Gastrocnemius medialis (tissue), 4 donors: Measurements from ENCODE around the gene ST7. TPM values are rescaled to one million over a fixed set of nuclear protein-coding genes. Genes with fewer than 3 reads are reported as not detected.

Experiments
- ATAC-seq, 2 donors: fragments of 150-250 bp; one replicate each; pipeline ENCODE4 v1.9.1; 2016
- DNase-seq, 2 donors: peaks; one replicate each; pipeline ENCODE4 v3.0.0-alpha.2; 2019
- H3K27ac ChIP-seq, 4 donors: fragments of 200-600 bp; sonication (generic); 1 replicate in 1 of 4; 2 replicates in 3 of 4; pipeline ENCODE4 v1.5.1; 2016 to 2018; ENCODE audit warnings: mild to moderate bottlenecking in 2 of 4, moderate library complexity in 1 of 4
- H3K27me3 ChIP-seq, 3 donors: fragments of 200-600 bp; sonication (generic) in 2 of 3; 1 replicate in 1 of 3; 2 replicates in 2 of 3; pipeline versions ENCODE4 v1.5.1 to v1.6.0; 2016 to 2019; ENCODE audit warnings: mild to moderate bottlenecking in 1 of 3, moderate library complexity in 1 of 3
- H3K36me3 ChIP-seq, 2 donors: fragments of 200-600 bp; sonication (generic) in 1 of 2; one replicate each; pipeline ENCODE4 v1.5.1; 2017 to 2018
- H3K4me1 ChIP-seq, 2 donors: fragments of 200-600 bp; sonication (generic) in 1 of 2; one replicate each; pipeline ENCODE4 v1.5.1; 2016 to 2017; ENCODE audit warnings: mild to moderate bottlenecking in 2 of 2
- H3K4me3 ChIP-seq, 4 donors: fragments of 200-600 bp; sonication (generic) in 3 of 4; 1 replicate in 1 of 4; 2 replicates in 3 of 4; pipeline ENCODE4 v1.5.1; 2016 to 2019; ENCODE audit warnings: mild to moderate bottlenecking in 2 of 4
- H3K9me3 ChIP-seq, 3 donors: fragments of 200-600 bp; sonication (generic) in 2 of 3; 1 replicate in 1 of 3; 2 replicates in 2 of 3; pipeline ENCODE4 v1.5.1; 2016 to 2019
- POLR2A ChIP-seq, 2 donors: fragments of 450-650 bp; IDR thresholded peaks; one replicate each; pipeline ENCODE4 v1.6.1; 2017; ENCODE audit warnings: antibody characterized with exemption in 2 of 2, mild to moderate bottlenecking in 2 of 2, moderate library complexity in 2 of 2
- in situ Hi-C, 4 donors: fragments of 200-750 bp; cut with MboI; loops; one replicate each; pipeline versions ENCODE4 v1.15.0 to v1.8.0; 2017; ENCODE audit warnings: low sequenced_read_pairs in 4 of 4
- intact Hi-C: fragments of 100-400 bp; cut with DNase I; formaldehyde crosslinking; loops from one replicate; pipeline ENCODE4 v1.15.1; 2023; ENCODE audit warnings: low total_unique reads
- total RNA-seq, 4 donors: library from RNA; depleted of rRNA; stranded (reverse); fragments of >200 nt; gene quantifications; one replicate each; pipeline versions ENCODE4 v1.1.0 to v1.2.3, GENCODE V29; 2016
- TF ChIP-seq, protein P1 (sequence below), 5 experiments: fragments of 450-650 bp in 3 of 5; fragments of 200-600 bp in 2 of 5; sonication (generic) in 2 of 5; IDR thresholded peaks in 4 of 5; conservative IDR thresholded peaks in 1 of 5; 1 replicate in 4 of 5; 2 replicates in 1 of 5; pipeline ENCODE4 v1.5.1; 2016 to 2019; ENCODE audit warnings: antibody characterized with exemption in 5 of 5, mild to moderate bottlenecking in 3 of 5, moderate library complexity in 3 of 5

Gene ST7
- total RNA-seq, 4 donors from 2014 or later = 5.5 to 14.5 (median 11.9) TPM

DNA sequence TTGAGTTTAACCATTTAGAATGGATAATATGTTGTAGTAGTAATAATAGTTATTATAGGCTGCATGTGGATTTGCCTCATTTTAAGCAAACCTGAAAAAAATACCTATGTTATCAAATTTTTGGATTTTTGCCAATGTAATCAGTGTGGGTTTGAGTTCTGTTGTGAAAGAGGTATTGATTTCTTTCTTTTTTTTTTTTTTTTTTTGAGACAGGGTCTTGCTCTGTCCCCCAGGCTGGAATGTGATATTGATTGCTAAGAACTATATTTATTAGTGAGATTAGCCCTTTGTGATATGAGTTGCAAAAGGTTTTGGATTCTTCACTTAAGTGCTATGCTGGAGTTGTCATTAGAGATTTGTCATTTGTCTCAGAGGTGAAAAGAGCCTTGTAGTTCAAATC is 124.4 kb downstream of the ST7 start:
- in situ Hi-C loops = no loop called here
- intact Hi-C loops = no loop called here
- Histone ChIP-seq H3K4me1 (peaks cover 18 to 27% of the 10 kb centered on the region in 2 donors), H3K36me3 (no peaks in the 10 kb centered on the region), H3K4me3 (no peak overlapping the region), H3K27ac (no peak overlapping the region), H3K27me3 (no peaks in the 10 kb centered on the region), H3K9me3 (no peaks in the 10 kb centered on the region)
- no peak for ATAC-seq
- no peak for TF ChIP-seq POLR2A (IDR thresholded peaks at IDR 0.05)
- TF ChIP-seq, protein P1, sequence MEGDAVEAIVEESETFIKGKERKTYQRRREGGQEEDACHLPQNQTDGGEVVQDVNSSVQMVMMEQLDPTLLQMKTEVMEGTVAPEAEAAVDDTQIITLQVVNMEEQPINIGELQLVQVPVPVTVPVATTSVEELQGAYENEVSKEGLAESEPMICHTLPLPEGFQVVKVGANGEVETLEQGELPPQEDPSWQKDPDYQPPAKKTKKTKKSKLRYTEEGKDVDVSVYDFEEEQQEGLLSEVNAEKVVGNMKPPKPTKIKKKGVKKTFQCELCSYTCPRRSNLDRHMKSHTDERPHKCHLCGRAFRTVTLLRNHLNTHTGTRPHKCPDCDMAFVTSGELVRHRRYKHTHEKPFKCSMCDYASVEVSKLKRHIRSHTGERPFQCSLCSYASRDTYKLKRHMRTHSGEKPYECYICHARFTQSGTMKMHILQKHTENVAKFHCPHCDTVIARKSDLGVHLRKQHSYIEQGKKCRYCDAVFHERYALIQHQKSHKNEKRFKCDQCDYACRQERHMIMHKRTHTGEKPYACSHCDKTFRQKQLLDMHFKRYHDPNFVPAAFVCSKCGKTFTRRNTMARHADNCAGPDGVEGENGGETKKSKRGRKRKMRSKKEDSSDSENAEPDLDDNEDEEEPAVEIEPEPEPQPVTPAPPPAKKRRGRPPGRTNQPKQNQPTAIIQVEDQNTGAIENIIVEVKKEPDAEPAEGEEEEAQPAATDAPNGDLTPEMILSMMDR (IDR thresholded peaks at IDR 0.05 in 4 of 5, conservative IDR thresholded peaks at IDR 0.05 in 1 of 5) = no peak
- DNase-seq = no peak

- in situ Hi-C loops = no loop called here
- Histone ChIP-seq H3K36me3 (no peaks in the 10 kb centered on the region), H3K9me3 (no peaks in the 10 kb centered on the region), H3K27ac (no peak overlapping the region), H3K4me3 (no peak overlapping the region), H3K4me1 (peaks cover 29% of the 10 kb centered on the region in 2 donors), H3K27me3 (no peaks in the 10 kb centered on the region)
- no peak for TF ChIP-seq POLR2A (IDR thresholded peaks at IDR 0.05)
- TF ChIP-seq, protein P1 (IDR thresholded peaks at IDR 0.05 in 4 of 5, conservative IDR thresholded peaks at IDR 0.05 in 1 of 5) = no peak
- ATAC-seq = no peak
- DNase-seq = no peak
- intact Hi-C loops = no loop called here
Measured at GRCh38 chr7:117082647-117083046, 129.3 kb downstream of the ST7 start.

DNA sequence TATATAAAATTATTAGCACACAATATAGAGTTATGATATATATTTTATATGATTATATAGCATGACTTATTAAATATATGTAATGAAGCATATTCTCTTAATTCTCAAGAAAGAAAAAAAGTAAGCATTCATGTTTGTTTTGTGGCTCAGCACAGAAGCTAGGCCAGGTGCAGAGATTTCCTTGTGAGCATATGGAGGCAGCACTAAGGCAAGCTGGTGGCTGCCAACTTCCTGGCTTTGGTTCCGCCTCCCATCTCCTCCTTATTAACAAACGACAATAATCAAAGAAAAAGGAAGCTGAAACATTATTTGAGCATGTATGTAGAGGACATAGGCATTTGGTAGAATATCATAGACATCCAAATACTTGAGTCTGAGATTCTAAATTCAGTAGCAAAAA is 130.3 kb downstream of the ST7 start:
- no peak overlapping the region for H3K4me3 ChIP-seq
- H3K27ac ChIP-seq = no peak overlapping the region
- intact Hi-C loops (no loop called here), in situ Hi-C loops (no loop called here)
- no peak for TF ChIP-seq POLR2A (IDR thresholded peaks at IDR 0.05)
- TF ChIP-seq, protein P1 (IDR thresholded peaks at IDR 0.05 in 4 of 5, conservative IDR thresholded peaks at IDR 0.05 in 1 of 5) = no peak
- DNase-seq (no peak), ATAC-seq (no peak)
- H3K27me3 ChIP-seq = no peaks in the 10 kb centered on the region
- no peaks in the 10 kb centered on the region for H3K36me3 ChIP-seq
- H3K4me1 ChIP-seq = peaks cover 29 to 32% of the 10 kb centered on the region in 2 donors
- no peaks in the 10 kb centered on the region for H3K9me3 ChIP-seq

DNA sequence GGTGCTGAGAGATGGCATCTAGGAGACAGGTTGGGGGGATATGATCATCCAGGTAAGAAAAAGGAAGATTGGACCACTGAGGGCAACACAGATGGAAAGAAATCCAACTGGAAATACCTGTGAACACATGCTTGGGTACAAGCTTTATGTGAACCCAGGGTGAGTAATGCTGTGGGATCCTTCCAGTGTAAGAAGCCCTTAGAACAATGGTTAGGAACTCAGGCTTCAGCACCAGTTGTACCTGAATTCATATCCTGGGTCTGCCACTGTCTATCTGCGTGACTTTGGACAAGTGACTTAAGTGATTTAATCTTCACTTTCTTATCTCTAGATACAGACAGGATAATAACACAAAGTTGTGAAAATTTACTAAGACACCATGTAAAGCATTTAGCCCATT is 131.0 kb downstream of the ST7 start:
- H3K4me1 ChIP-seq = peaks cover 29 to 32% of the 10 kb centered on the region in 2 donors
- H3K4me3 ChIP-seq = no peak overlapping the region
- no peak for ATAC-seq
- H3K27me3 ChIP-seq = no peaks in the 10 kb centered on the region
- TF ChIP-seq, protein P1 (IDR thresholded peaks at IDR 0.05 in 4 of 5, conservative IDR thresholded peaks at IDR 0.05 in 1 of 5) = no peak
- TF ChIP-seq POLR2A (IDR thresholded peaks at IDR 0.05) = no peak
- H3K36me3 ChIP-seq = no peaks in the 10 kb centered on the region
- no peak for DNase-seq
- H3K9me3 ChIP-seq = no peaks in the 10 kb centered on the region
- in situ Hi-C loops (no loop called here), intact Hi-C loops (no loop called here)
- no peak overlapping the region for H3K27ac ChIP-seq

DNA sequence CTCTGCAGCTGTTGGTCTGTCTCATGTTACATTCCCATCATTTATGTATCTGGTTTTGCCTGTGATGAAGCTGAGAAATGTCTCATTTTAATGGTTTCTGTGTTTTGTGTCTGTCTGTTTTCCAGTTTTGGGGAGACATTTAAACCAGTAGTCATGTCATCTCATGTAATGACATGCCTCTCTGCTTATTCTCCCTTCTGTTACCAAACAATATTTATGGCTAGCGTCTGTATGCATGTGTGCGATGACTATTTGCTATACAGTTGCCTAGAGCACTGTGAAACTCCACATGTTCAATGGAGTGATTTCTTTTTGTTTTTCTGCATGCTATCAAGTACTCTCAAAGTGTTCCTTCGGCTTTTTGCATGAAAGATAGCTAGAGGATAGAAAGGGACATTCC is 132.0 kb downstream of the ST7 start:
- ATAC-seq (no peak), DNase-seq (no peak)
- no peak overlapping the region for H3K27ac ChIP-seq
- no peaks in the 10 kb centered on the region for H3K36me3 ChIP-seq
- H3K4me3 ChIP-seq = no peak overlapping the region
- no peaks in the 10 kb centered on the region for H3K9me3 ChIP-seq
- intact Hi-C loops (no loop called here), in situ Hi-C loops (no loop called here)
- H3K27me3 ChIP-seq = no peaks in the 10 kb centered on the region
- TF ChIP-seq, protein P1 (IDR thresholded peaks at IDR 0.05 in 4 of 5, conservative IDR thresholded peaks at IDR 0.05 in 1 of 5) = no peak
- no peak for TF ChIP-seq POLR2A (IDR thresholded peaks at IDR 0.05)
- H3K4me1 ChIP-seq = peaks cover 29 to 35% of the 10 kb centered on the region in 2 donors
